ENCODE measurements around the gene ZNF574. TPM values are rescaled to one million over a fixed set of nuclear protein-coding genes. Genes with fewer than 3 reads are reported as not detected.
A peak's percentile ranks its signal among the peaks of the same experiment; 100 is the strongest.

ZNF574 gene
- total and polyA plus RNA-seq, 11 donors = 5.1 to 17.7 (median 8.7) TPM

DNA sequence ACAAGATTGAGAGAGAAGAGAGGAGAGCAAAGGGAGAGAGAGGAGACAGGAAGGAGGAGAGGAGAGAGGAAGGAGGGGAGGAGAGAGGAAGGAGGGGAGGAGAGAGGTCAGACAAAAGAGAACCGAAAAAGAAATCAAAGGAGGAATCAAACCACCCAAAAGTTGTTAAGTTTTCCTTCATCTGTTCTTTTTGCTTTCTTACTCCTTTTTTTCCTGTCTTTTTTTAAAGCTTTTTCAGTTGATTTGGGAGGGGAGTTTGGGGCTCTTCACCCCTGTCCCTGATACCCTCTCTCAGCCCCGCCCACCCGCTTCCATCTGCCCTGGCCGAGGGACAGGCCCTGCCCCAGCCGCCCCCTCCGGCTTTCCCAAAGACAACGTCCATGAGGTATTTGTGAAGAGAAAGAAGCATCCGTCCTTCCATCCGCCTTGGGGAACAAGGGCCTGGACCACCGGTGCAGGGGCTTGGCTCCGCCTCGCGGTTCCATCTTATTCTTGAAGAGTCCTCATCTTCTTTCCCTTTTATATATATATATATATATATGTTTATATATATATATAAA lies 13.3 kb downstream of the ZNF574 start:
- H3K27me3 ChIP-seq = peaks cover 0 to under 1% (median 0%) of the 10 kb centered on the region in 9 donors
- no peak for ATAC-seq
- no peak for DNase-seq
- intact Hi-C loops (cut with DNase I) = no loop called here
- peak overlapping the region in 1 of 12 donors; percentile 20 for H3K4me3 ChIP-seq
- peaks cover 0 to 34% (median 0%) of the 10 kb centered on the region in 12 donors for H3K4me1 ChIP-seq
- peak overlapping the region in 4 of 12 donors; percentile 9 to 78 (median 39) for H3K27ac ChIP-seq
- no peak for TF ChIP-seq POLR2A (IDR thresholded peaks at IDR 0.05)
- TF ChIP-seq, protein P1, sequence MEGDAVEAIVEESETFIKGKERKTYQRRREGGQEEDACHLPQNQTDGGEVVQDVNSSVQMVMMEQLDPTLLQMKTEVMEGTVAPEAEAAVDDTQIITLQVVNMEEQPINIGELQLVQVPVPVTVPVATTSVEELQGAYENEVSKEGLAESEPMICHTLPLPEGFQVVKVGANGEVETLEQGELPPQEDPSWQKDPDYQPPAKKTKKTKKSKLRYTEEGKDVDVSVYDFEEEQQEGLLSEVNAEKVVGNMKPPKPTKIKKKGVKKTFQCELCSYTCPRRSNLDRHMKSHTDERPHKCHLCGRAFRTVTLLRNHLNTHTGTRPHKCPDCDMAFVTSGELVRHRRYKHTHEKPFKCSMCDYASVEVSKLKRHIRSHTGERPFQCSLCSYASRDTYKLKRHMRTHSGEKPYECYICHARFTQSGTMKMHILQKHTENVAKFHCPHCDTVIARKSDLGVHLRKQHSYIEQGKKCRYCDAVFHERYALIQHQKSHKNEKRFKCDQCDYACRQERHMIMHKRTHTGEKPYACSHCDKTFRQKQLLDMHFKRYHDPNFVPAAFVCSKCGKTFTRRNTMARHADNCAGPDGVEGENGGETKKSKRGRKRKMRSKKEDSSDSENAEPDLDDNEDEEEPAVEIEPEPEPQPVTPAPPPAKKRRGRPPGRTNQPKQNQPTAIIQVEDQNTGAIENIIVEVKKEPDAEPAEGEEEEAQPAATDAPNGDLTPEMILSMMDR (IDR thresholded peaks at IDR 0.05) = no peak
- peaks cover 0 to 10% (median 0%) of the 10 kb centered on the region in 9 donors for H3K36me3 ChIP-seq
- 78 to 82% (median 82%) methylated on average over 13 of the region's 13 CpGs for WGBS, 4 donors
- H3K9me3 ChIP-seq = no peaks in the 10 kb centered on the region

DNA sequence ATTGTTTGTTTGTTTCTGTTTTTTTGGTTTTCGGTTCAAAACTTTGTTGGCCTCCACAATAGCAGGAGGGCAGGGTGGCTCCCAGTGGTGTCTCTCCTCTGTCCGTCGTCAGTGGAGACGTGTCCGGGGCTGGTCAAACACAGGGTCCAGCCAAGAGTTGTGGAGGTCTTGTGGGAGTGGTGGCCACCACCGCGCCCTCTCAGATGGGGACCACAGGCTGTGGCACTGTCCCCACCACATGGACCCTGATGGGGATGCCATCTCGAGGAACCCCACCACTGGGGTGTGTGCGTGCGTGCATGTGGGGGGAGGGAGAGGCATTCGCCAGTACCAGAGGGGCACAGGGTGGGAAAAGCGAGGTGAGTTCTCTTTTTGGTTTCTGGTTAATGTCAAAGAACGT lies 13.8 kb downstream of the ZNF574 start:
- TF ChIP-seq POLR2A (IDR thresholded peaks at IDR 0.05) = no peak
- TF ChIP-seq, protein P1 (IDR thresholded peaks at IDR 0.05) = no peak
- intact Hi-C loops (cut with DNase I) = loop anchor here in 1 of 10 donors (2.0 kb wide), 1 partner anchor 89 kb away; no protein-coding TSS in a partner anchor

DNA sequence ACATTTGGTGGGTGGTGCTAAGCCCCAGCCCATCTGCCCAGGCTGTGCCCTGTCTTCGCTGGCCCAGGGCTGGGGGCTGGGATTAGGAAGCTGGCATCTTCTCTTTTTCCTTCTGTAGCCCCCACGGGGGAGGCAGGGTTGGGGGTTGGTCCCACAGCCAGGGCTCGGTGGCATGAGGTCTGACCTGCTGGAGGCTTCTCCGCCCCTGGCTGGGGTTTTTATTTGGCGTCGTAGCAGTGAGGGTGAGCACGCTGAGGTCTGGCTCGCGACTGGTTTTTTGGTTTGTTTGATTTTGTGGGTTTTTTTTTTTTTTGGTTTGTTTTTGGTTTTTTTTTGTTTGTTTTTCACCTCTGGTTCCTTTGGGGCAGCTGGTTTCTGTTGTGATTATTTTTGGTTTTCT lies 14.7 kb downstream of the ZNF574 start:
- 73 to 87% (median 82%) methylated on average over 9 of the region's 9 CpGs for WGBS, 4 donors
- Histone ChIP-seq H3K4me3 (no peak overlapping the region), H3K27me3 (peaks cover 0 to 14% (median 2%) of the 10 kb centered on the region in 9 donors), H3K9me3 (no peaks in the 10 kb centered on the region), H3K27ac (no peak overlapping the region), H3K4me1 (peaks cover 0 to 34% (median 0%) of the 10 kb centered on the region in 12 donors), H3K36me3 (peaks cover 0 to 22% (median 0%) of the 10 kb centered on the region in 9 donors)
- DNase-seq (no peak), ATAC-seq (no peak)
- TF ChIP-seq, protein P1 (IDR thresholded peaks at IDR 0.05) = no peak
- no peak for TF ChIP-seq POLR2A (IDR thresholded peaks at IDR 0.05)
- intact Hi-C loops (cut with DNase I) = loop anchor here in 1 of 10 donors (2.0 kb wide), 1 partner anchor 90 kb away; no protein-coding TSS in a partner anchor

More for the DNA sequence above, 13.8 kb downstream of the ZNF574 start:
- peaks cover 0 to 5% (median 0%) of the 10 kb centered on the region in 9 donors for H3K27me3 ChIP-seq
- DNase-seq = no peak
- H3K4me1 ChIP-seq = peaks cover 0 to 34% (median 0%) of the 10 kb centered on the region in 12 donors
- no peak overlapping the region for H3K4me3 ChIP-seq
- 93 to 95% (median 94%) methylated on average over 13 of the region's 13 CpGs for WGBS, 4 donors
- peaks cover 0 to 14% (median 0%) of the 10 kb centered on the region in 9 donors for H3K36me3 ChIP-seq
- no peaks in the 10 kb centered on the region for H3K9me3 ChIP-seq
- no peak for ATAC-seq
- H3K27ac ChIP-seq = peak overlapping the region in 2 of 12 donors; percentile 54 to 78

- intact Hi-C loops (cut with DNase I) = loop anchor here in 1 of 10 donors (2.0 kb wide), 1 partner anchor 90 kb away; no protein-coding TSS in a partner anchor
- H3K9me3 ChIP-seq = no peaks in the 10 kb centered on the region
- WGBS, 4 donors = 87 to 93% (median 89%) methylated on average over 12 to 13 of the region's 13 CpGs
- no peak overlapping the region for H3K4me3 ChIP-seq
- H3K36me3 ChIP-seq = peaks cover 0 to 22% (median 0%) of the 10 kb centered on the region in 9 donors
- no peak for DNase-seq
- TF ChIP-seq, protein P1 (IDR thresholded peaks at IDR 0.05) = no peak
- no peak for TF ChIP-seq POLR2A (IDR thresholded peaks at IDR 0.05)
- peaks cover 0 to 20% (median 7%) of the 10 kb centered on the region in 9 donors for H3K27me3 ChIP-seq
- peaks cover 0 to 34% (median 0%) of the 10 kb centered on the region in 12 donors for H3K4me1 ChIP-seq
- no peak for ATAC-seq
- no peak overlapping the region for H3K27ac ChIP-seq
These were observed 15.3 kb downstream of the ZNF574 start for GRCh38 chr19:42091300-42091699.
